Panc1 (cell line): ENCODE data around the gene EIF2D. TPM values are rescaled to one million over a fixed set of nuclear protein-coding genes. Genes with fewer than 3 reads are reported as not detected.

ENCODE experiments used
- ATAC-seq: fragments of 200-7000 bp; cut with Tn5 transposase; 2 replicates; pipeline ENCODE4 v1.9.1; 2020; ENCODE audit warnings: mild to moderate bottlenecking, moderate library complexity
- BruUV-seq: library from RNA; stranded (reverse); fragments of 400-500 nt; replicated peaks from 2 replicates; lab custom pipeline; 2021; lab: Mats Ljungman, UMichigan
- CTCF ChIA-PET: fragments of 300-600 bp; sonication (Branson Sonifier 250); formaldehyde crosslinking; loops from one replicate; lab custom pipeline; 2022; ENCODE audit warnings: antibody characterized with exemption; lab: Charles Lee
- POLR2A ChIA-PET: fragments of 300-600 bp; sonication (Branson Sonifier 250); formaldehyde crosslinking; loops from one replicate; lab custom pipeline; 2022; ENCODE audit warnings: antibody characterized with exemption; lab: Charles Lee
- DNase-seq: peaks from one replicate; pipeline ENCODE4 v3.0.0-alpha.2; 2010; ENCODE audit warnings: low read depth, low spot score
- H3K27ac ChIP-seq: 2 replicates; pipeline ENCODE4 v1.5.1; 2011; ENCODE audit warnings: mild to moderate bottlenecking, low read length, inconsistent platforms
- H3K27me3 ChIP-seq: fragments of 200-500 bp; sonication (Bioruptor generic); 2 replicates; pipeline ENCODE4 v1.6.0; 2014; ENCODE audit warnings: low read length, inconsistent platforms; ENCODE audit not compliant: control insufficient read depth, insufficient read depth
- H3K36me3 ChIP-seq: fragments of 200-500 bp; sonication (Bioruptor generic); 2 replicates; pipeline ENCODE4 v1.5.1; 2014; ENCODE audit warnings: inconsistent platforms, mild to moderate bottlenecking, low read length, moderate library complexity; ENCODE audit not compliant: control insufficient read depth, insufficient read depth
- H3K4me1 ChIP-seq: 2 replicates; pipeline ENCODE4 v1.5.1; 2011; ENCODE audit warnings: inconsistent platforms, mild to moderate bottlenecking, low read length, moderate library complexity; ENCODE audit not compliant: control insufficient read depth, insufficient read depth
- H3K4me3 ChIP-seq, 2 experiments: 2 replicates each; pipeline ENCODE4 v1.5.1; 2011 to 2012; ENCODE audit warnings: low read depth in 2 of 2, low read length in 2 of 2, mild to moderate bottlenecking in 2 of 2, inconsistent platforms in 1 of 2, moderate library complexity in 1 of 2
- H3K9me3 ChIP-seq: fragments of 200-500 bp; sonication (Bioruptor generic); 2 replicates; pipeline ENCODE4 v1.5.1; 2014; ENCODE audit warnings: low read depth, mild to moderate bottlenecking, inconsistent platforms, low read length, moderate library complexity; ENCODE audit not compliant: control insufficient read depth, insufficient read depth
- POLR2AphosphoS5 ChIP-seq: IDR thresholded peaks from 2 replicates; pipeline ENCODE4 v1.6.1; 2012; ENCODE audit warnings: mild to moderate bottlenecking, low read depth, low read length, moderate library complexity
- SIN3A ChIP-seq: IDR thresholded peaks from 2 replicates; pipeline ENCODE4 v1.6.1; 2012; ENCODE audit warnings: low read depth, mild to moderate bottlenecking, low read length, moderate library complexity, borderline replicate concordance; ENCODE audit not compliant: insufficient read depth
- TCF7L2 ChIP-seq: IDR thresholded peaks from 2 replicates; pipeline ENCODE4 v1.6.1; 2011; ENCODE audit warnings: mild to moderate bottlenecking, low read depth, low read length, inconsistent platforms
- in situ Hi-C: cut with HindIII; loops from 2 replicates; pipeline ENCODE4 v1.10.0; 2016; ENCODE audit warnings: low sequenced_read_pairs, low pct_unique_long_range_greater_than_20kb
- intact Hi-C: fragments of 100-400 bp; cut with micrococcal nuclease; formaldehyde crosslinking; loops from one replicate; pipeline ENCODE4 v1.10.0; 2022; ENCODE audit not compliant: unreplicated experiment
- total RNA-seq: library from RNA; stranded (reverse); gene quantifications from one replicate; pipeline ENCODE4 v1.2.1, GENCODE V29; 2021; ENCODE audit not compliant: unreplicated experiment
- TF ChIP-seq, protein P1 (sequence below): fragments of 450-650 bp; IDR thresholded peaks from 2 replicates; pipeline ENCODE4 v1.5.1; 2017; ENCODE audit warnings: mild to moderate bottlenecking
- TF ChIP-seq, protein P2 (sequence below), 2 experiments: IDR thresholded peaks; 2 replicates each; pipeline ENCODE4 v1.6.1; 2011 to 2012; ENCODE audit warnings: low read depth in 2 of 2, control low read depth in 1 of 2, low read length in 1 of 2, mild to moderate bottlenecking in 1 of 2, moderate library complexity in 1 of 2; ENCODE audit not compliant: insufficient read depth in 1 of 2

The EIF2D gene
- total RNA-seq, 1 experiment from 2014 or later = 28.7 TPM

GRCh38 chr1:206566999-206567398, 45.3 kb downstream of the EIF2D start:
- in situ Hi-C loops = no loop called here
- BruUV-seq = no TSS peak

GRCh38 chr1:206565995-206566394, 46.3 kb downstream of the EIF2D start:
- H3K27ac ChIP-seq = no peak overlapping the region
- ChIA-PET POLR2A (no interaction called here), CTCF (no interaction called here)
- BruUV-seq = no TSS peak
- no peaks in the 10 kb centered on the region for H3K36me3 ChIP-seq
- DNase-seq (no peak), ATAC-seq (no peak)
- in situ Hi-C loops = no loop called here
- no peaks in the 10 kb centered on the region for H3K9me3 ChIP-seq
- no peaks in the 10 kb centered on the region for H3K27me3 ChIP-seq
- H3K4me3 ChIP-seq = no peak overlapping the region
- TF ChIP-seq, protein P1, sequence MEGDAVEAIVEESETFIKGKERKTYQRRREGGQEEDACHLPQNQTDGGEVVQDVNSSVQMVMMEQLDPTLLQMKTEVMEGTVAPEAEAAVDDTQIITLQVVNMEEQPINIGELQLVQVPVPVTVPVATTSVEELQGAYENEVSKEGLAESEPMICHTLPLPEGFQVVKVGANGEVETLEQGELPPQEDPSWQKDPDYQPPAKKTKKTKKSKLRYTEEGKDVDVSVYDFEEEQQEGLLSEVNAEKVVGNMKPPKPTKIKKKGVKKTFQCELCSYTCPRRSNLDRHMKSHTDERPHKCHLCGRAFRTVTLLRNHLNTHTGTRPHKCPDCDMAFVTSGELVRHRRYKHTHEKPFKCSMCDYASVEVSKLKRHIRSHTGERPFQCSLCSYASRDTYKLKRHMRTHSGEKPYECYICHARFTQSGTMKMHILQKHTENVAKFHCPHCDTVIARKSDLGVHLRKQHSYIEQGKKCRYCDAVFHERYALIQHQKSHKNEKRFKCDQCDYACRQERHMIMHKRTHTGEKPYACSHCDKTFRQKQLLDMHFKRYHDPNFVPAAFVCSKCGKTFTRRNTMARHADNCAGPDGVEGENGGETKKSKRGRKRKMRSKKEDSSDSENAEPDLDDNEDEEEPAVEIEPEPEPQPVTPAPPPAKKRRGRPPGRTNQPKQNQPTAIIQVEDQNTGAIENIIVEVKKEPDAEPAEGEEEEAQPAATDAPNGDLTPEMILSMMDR = no peak
- TF ChIP-seq, protein P2, sequence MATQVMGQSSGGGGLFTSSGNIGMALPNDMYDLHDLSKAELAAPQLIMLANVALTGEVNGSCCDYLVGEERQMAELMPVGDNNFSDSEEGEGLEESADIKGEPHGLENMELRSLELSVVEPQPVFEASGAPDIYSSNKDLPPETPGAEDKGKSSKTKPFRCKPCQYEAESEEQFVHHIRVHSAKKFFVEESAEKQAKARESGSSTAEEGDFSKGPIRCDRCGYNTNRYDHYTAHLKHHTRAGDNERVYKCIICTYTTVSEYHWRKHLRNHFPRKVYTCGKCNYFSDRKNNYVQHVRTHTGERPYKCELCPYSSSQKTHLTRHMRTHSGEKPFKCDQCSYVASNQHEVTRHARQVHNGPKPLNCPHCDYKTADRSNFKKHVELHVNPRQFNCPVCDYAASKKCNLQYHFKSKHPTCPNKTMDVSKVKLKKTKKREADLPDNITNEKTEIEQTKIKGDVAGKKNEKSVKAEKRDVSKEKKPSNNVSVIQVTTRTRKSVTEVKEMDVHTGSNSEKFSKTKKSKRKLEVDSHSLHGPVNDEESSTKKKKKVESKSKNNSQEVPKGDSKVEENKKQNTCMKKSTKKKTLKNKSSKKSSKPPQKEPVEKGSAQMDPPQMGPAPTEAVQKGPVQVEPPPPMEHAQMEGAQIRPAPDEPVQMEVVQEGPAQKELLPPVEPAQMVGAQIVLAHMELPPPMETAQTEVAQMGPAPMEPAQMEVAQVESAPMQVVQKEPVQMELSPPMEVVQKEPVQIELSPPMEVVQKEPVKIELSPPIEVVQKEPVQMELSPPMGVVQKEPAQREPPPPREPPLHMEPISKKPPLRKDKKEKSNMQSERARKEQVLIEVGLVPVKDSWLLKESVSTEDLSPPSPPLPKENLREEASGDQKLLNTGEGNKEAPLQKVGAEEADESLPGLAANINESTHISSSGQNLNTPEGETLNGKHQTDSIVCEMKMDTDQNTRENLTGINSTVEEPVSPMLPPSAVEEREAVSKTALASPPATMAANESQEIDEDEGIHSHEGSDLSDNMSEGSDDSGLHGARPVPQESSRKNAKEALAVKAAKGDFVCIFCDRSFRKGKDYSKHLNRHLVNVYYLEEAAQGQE (IDR thresholded peaks at IDR 0.05; ENCODE audit: insufficient read depth in 1 of 2, low read depth in 2 of 2, low read length in 1 of 2) = no peak
- TF ChIP-seq SIN3A (no peak), TCF7L2 (no peak), POLR2AphosphoS5 (no peak)
- H3K4me1 ChIP-seq = no peaks in the 10 kb centered on the region
- intact Hi-C loops = no loop called here

More at GRCh38 chr1:206566999-206567398, 45.3 kb downstream of the EIF2D start:
- POLR2A ChIA-PET = no interaction called here
- Histone ChIP-seq H3K4me3 (no peak overlapping the region), H3K27ac (no peak overlapping the region), H3K9me3 (no peaks in the 10 kb centered on the region), H3K27me3 (no peaks in the 10 kb centered on the region), H3K36me3 (no peaks in the 10 kb centered on the region), H3K4me1 (no peaks in the 10 kb centered on the region)
- intact Hi-C loops = no loop called here
- CTCF ChIA-PET = interaction anchor here (0.6 kb wide), 1 partner anchor 17 kb away, joined by 3 read pairs; no protein-coding TSS in a partner anchor
- ATAC-seq = no peak
- no peak for TF ChIP-seq TCF7L2
- TF ChIP-seq, protein P2 (IDR thresholded peaks at IDR 0.05; ENCODE audit: insufficient read depth in 1 of 2, low read depth in 2 of 2, low read length in 1 of 2) = no peak
- TF ChIP-seq POLR2AphosphoS5 = no peak
- no peak for DNase-seq
